ENCODE data around the gene GJA4. TPM values are rescaled to one million over a fixed set of nuclear protein-coding genes. Genes with fewer than 3 reads are reported as not detected.

The GJA4 gene
- total RNA-seq, 2 donors from 2014 or later, result 31.6 to 50.9 TPM

- Histone ChIP-seq H3K27me3 (peaks cover 11 to 20% of the 10 kb centered on the region in 2 donors), H3K36me3 (no peaks in the 10 kb centered on the region), H3K27ac (no peak within 1 kb of the TSS), H3K4me3 (peak within 1 kb of the TSS in 1 of 2 donors; percentile 37), H3K9me3 (no peaks in the 10 kb centered on the region), H3K4me1 (peaks cover 0 to 14% of the 10 kb centered on the region in 2 donors)
- DNase-seq (ENCODE audit: low spot score), result no peak
- no peak for TF ChIP-seq CTCF (IDR thresholded peaks at IDR 0.05)
These were observed 11.5 kb upstream of the GJA4 start, which contains the start of gene GJB3 for GRCh38 chr1:34781071-34781843. GJB3 (plus strand) TSS chr1:34781214; CDS start chr1:34784763, 3,549 bp downstream.

- peaks cover 11 to 20% of the 10 kb centered on the region in 2 donors for H3K27me3 ChIP-seq
These were observed 10.9 kb upstream of the GJA4 start for GRCh38 chr1:34781844-34782391.

GRCh38 chr1:34784751-34785221 is 8.0 kb upstream of the GJA4 start:
- Histone ChIP-seq H3K27me3 (peaks cover 11 to 20% of the 10 kb centered on the region in 2 donors), H3K36me3 (no peaks in the 10 kb centered on the region), H3K4me1 (peaks cover 0 to 18% of the 10 kb centered on the region in 2 donors), H3K9me3 (no peaks in the 10 kb centered on the region), H3K27ac (no peak overlapping the region), H3K4me3 (no peak overlapping the region)
- DNase-seq (ENCODE audit: low spot score), result no peak
- TF ChIP-seq CTCF (IDR thresholded peaks at IDR 0.05), result no peak

More at GRCh38 chr1:34781844-34782391, 10.9 kb upstream of the GJA4 start:
- Histone ChIP-seq H3K27ac (no peak overlapping the region), H3K36me3 (no peaks in the 10 kb centered on the region), H3K4me1 (peaks cover 0 to 18% of the 10 kb centered on the region in 2 donors), H3K9me3 (no peaks in the 10 kb centered on the region), H3K4me3 (peak overlapping the region in 1 of 2 donors; percentile 37)
- no peak for DNase-seq (ENCODE audit: low spot score)
- TF ChIP-seq CTCF (IDR thresholded peaks at IDR 0.05), result no peak

- no peak for DNase-seq (ENCODE audit: low spot score)
- Histone ChIP-seq H3K9me3 (no peaks in the 10 kb centered on the region), H3K4me3 (no peak overlapping the region), H3K36me3 (no peaks in the 10 kb centered on the region), H3K27ac (no peak overlapping the region), H3K27me3 (peaks cover 11 to 15% of the 10 kb centered on the region in 2 donors), H3K4me1 (peaks cover 0 to 18% of the 10 kb centered on the region in 2 donors)
- TF ChIP-seq CTCF (IDR thresholded peaks at IDR 0.05), result no peak
These were observed 7.4 kb upstream of the GJA4 start for GRCh38 chr1:34785231-34785874.

- H3K4me3 ChIP-seq, result no peak overlapping the region
- H3K27me3 ChIP-seq, result peaks cover 10 to 12% of the 10 kb centered on the region in 2 donors
- no peaks in the 10 kb centered on the region for H3K36me3 ChIP-seq
- H3K27ac ChIP-seq, result no peak overlapping the region
- no peak for TF ChIP-seq CTCF (IDR thresholded peaks at IDR 0.05)
- no peaks in the 10 kb centered on the region for H3K9me3 ChIP-seq
- no peak for DNase-seq (ENCODE audit: low spot score)
- H3K4me1 ChIP-seq, result peaks cover 0 to 16% of the 10 kb centered on the region in 2 donors
These were observed 6.8 kb upstream of the GJA4 start for GRCh38 chr1:34785875-34786470.

Data from right atrium auricular region (tissue), 2 donors.